Aorta (tissue), 5 donors: ENCODE results near the gene NAIF1. TPM values are rescaled to one million over a fixed set of nuclear protein-coding genes. Genes with fewer than 3 reads are reported as not detected.

Experiments used
- ATAC-seq: fragments of 200-7000 bp; cut with Tn5 transposase; one replicate; pipeline ENCODE4 v1.9.1; 2022; ENCODE audit warnings: moderate library complexity; ENCODE audit not compliant: low FRiP score
- DNase-seq, 2 donors: peaks; one replicate each; pipeline ENCODE4 v3.0.0-alpha.2; 2020
- H3K27ac ChIP-seq, 2 donors: one replicate each; pipeline ENCODE4 v1.5.1; 2013; ENCODE audit warnings: low read length in 2 of 2, mild to moderate bottlenecking in 2 of 2, moderate library complexity in 2 of 2, control low read depth in 1 of 2, inconsistent platforms in 1 of 2, low read depth in 1 of 2
- H3K27me3 ChIP-seq, 2 donors: one replicate each; pipeline ENCODE4 v1.6.1; 2013; ENCODE audit warnings: control low read depth in 1 of 2, low read length in 1 of 2, mild to moderate bottlenecking in 1 of 2, moderate library complexity in 1 of 2; ENCODE audit not compliant: insufficient read depth in 2 of 2, control insufficient read depth in 1 of 2
- H3K36me3 ChIP-seq, 2 donors: one replicate each; pipeline ENCODE4 v1.6.1; 2013; ENCODE audit warnings: control low read depth in 1 of 2, low read length in 1 of 2, mild to moderate bottlenecking in 1 of 2; ENCODE audit not compliant: insufficient read depth in 2 of 2, control insufficient read depth in 1 of 2
- H3K4me1 ChIP-seq, 2 donors: one replicate each; pipeline ENCODE4 v1.6.1; 2013; ENCODE audit warnings: low read length in 2 of 2, control low read depth in 1 of 2, mild to moderate bottlenecking in 1 of 2, moderate library complexity in 1 of 2; ENCODE audit not compliant: insufficient read depth in 2 of 2, control insufficient read depth in 1 of 2
- H3K4me3 ChIP-seq, 2 donors: one replicate each; pipeline ENCODE4 v1.5.1; 2013; ENCODE audit warnings: low read length in 2 of 2, control low read depth in 1 of 2, mild to moderate bottlenecking in 1 of 2
- H3K9me3 ChIP-seq: one replicate; pipeline ENCODE4 v1.6.1; 2013; ENCODE audit warnings: mild to moderate bottlenecking, low read length; ENCODE audit not compliant: control insufficient read depth
- WGBS, 2 donors: extraction: QIAGEN DNeasy Blood & Tissue Kit; methylation state at CpG; one replicate each; pipeline ENCODE4 v1.1.7; 2013; 5-methylcytosine and 5-hydroxymethylcytosine counted together
- intact Hi-C, 2 donors: fragments of 100-400 bp; cut with DNase I; formaldehyde crosslinking; loops; one replicate each; pipeline versions ENCODE4 v1.14.2 to v1.15.0; 2022
- polyA plus RNA-seq, 2 donors: library from polyadenylated mRNA; stranded (reverse); fragments of 200-250 nt; gene quantifications; one replicate each; pipeline ENCODE4 v1.2.3, GENCODE V29; 2013
- total RNA-seq, 2 donors: library from RNA; stranded (reverse); fragmentation: NEBNext Ultra II Directional; extraction: Animal tissue kit (Norgen Biotek cat#: 25700); gene quantifications; one replicate each; pipeline ENCODE4 v1.2.1, GENCODE V29; 2021
- donor health status: healthy with polysubstance abuse.
- donor health status: Bipolar disorder and iron deficiency.
- donor health status: DM: no; HTN: no; CAD: no.
- donor health status: DM: no; HTN: no; CAD: no.
- donor health status: DM: yes; HTN: yes; CAD: no.

The NAIF1 gene
- total and polyA plus RNA-seq, 4 donors = 5.4 to 10.4 (median 8.0) TPM

DNA sequence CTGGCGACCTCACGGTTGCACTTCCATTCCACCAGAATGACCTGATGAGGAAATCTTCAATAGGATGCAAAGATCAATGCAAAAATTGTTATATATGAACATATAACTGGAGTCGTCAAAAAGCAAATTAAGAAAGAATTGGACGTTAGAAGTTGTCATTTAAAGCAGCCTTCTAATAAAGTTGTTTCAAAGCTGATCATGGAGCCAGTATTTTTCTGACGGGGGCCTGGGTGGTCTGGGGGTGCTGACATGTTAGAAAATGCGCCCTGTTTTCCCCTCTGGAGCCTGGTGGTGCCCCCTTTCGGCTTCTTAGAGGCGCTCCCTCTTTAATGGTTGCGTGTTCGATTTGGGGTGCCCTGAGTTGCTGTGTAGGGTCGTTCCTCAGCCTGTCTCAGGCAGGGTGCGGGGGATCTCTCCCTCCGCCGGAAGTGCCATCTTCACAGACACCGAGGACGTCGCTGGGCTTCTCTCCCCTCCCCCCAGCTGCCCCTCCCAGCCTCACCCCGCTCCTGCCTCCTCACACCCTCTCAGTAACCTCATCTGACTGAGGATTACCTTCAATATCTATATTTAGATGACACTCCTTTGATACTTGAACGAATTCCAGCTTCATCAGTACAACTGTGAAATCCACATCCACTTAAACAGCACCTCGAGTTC is 42.1 kb upstream of the NAIF1 start:
- WGBS, 2 donors = 73% methylated on average over 20 of the region's 20 CpGs
- DNase-seq = peak; percentile 28 to 51
- intact Hi-C loops = no loop called here
- Histone ChIP-seq H3K9me3 (no peaks in the 10 kb centered on the region), H3K27me3 (no peaks in the 10 kb centered on the region), H3K4me1 (no peaks in the 10 kb centered on the region), H3K36me3 (peaks cover 0 to 14% of the 10 kb centered on the region in 2 donors), H3K4me3 (no peak overlapping the region), H3K27ac (no peak overlapping the region)
- no peak for ATAC-seq

DNA sequence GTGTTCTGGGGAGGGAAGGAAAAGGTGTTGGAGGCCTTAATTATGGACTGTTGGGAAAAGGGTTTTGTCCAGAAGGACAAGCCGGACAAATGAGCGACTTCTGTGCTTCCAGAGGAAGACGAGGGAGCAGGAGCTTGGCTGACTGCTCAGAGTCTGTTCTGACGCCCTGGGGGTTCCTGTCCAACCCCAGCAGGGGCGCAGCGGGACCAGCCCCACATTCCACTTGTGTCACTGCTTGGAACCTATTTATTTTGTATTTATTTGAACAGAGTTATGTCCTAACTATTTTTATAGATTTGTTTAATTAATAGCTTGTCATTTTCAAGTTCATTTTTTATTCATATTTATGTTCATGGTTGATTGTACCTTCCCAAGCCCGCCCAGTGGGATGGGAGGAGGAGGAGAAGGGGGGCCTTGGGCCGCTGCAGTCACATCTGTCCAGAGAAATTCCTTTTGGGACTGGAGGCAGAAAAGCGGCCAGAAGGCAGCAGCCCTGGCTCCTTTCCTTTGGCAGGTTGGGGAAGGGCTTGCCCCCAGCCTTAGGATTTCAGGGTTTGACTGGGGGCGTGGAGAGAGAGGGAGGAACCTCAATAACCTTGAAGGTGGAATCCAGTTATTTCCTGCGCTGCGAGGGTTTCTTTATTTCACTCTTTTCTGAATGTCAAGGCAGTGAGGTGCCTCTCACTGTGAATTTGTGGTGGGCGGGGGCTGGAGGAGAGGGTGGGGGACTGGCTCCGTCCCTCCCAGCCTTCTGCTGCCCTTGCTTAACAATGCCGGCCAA is 41.3 kb upstream of the NAIF1 start:
- H3K36me3 ChIP-seq = peaks cover 0 to 14% of the 10 kb centered on the region in 2 donors
- no peaks in the 10 kb centered on the region for H3K9me3 ChIP-seq
- 76 to 78% methylated on average over 15 of the region's 15 CpGs for WGBS, 2 donors
- DNase-seq (peak in 1 of 2 donors; percentile 63), ATAC-seq (no peak)
- no peaks in the 10 kb centered on the region for H3K4me1 ChIP-seq
- intact Hi-C loops = no loop called here
- H3K27ac ChIP-seq = no peak overlapping the region
- no peaks in the 10 kb centered on the region for H3K27me3 ChIP-seq
- no peak overlapping the region for H3K4me3 ChIP-seq

DNA sequence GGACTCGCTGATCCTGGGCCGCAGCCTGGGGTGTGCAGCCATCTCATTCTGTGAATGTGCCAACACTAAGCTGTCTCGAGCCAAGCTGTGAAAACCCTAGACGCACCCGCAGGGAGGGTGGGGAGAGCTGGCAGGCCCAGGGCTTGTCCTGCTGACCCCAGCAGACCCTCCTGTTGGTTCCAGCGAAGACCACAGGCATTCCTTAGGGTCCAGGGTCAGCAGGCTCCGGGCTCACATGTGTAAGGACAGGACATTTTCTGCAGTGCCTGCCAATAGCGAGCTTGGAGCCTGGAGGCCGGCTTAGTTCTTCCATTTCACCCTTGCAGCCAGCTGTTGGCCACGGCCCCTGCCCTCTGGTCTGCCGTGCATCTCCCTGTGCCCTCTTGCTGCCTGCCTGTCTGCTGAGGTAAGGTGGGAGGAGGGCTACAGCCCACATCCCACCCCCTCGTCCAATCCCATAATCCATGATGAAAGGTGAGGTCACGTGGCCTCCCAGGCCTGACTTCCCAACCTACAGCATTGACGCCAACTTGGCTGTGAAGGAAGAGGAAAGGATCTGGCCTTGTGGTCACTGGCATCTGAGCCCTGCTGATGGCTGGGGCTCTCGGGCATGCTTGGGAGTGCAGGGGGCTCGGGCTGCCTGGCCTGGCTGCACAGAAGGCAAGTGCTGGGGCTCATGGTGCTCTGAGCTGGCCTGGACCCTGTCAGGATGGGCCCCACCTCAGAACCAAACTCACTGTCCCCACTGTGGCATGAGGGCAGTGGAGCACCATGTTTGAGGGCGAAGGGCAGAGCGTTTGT is 40.5 kb upstream of the NAIF1 start:
- Histone ChIP-seq H3K36me3 (peaks cover 0 to 14% of the 10 kb centered on the region in 2 donors), H3K27me3 (no peaks in the 10 kb centered on the region), H3K4me3 (no peak overlapping the region), H3K4me1 (no peaks in the 10 kb centered on the region), H3K27ac (no peak overlapping the region), H3K9me3 (no peaks in the 10 kb centered on the region)
- DNase-seq = peak in 1 of 2 donors; percentile 72
- WGBS, 2 donors = 67 to 73% methylated on average over 18 of the region's 18 CpGs
- ATAC-seq = no peak
- intact Hi-C loops = no loop called here

DNA sequence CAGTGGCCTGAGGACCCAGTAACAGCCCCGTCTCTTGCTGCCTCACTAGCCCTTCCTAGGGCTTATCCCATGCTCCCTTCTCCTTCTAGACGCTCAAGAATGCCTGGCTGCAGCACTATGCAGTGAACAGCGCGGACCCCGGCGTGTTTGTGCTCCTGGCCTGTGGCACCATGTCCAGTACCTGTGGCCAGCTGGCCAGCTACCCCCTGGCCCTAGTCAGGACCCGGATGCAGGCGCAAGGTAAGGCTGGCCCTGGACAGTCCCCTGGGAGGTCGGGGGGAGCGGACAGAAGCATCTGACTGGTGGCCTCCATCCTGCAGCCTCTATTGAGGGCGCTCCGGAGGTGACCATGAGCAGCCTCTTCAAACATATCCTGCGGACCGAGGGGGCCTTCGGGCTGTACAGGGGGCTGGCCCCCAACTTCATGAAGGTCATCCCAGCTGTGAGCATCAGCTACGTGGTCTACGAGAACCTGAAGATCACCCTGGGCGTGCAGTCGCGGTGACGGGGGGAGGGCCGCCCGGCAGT is 39.9 kb upstream of the NAIF1 start:
- 85 to 87% methylated on average over 23 of the region's 23 CpGs for whole genome bisulfite sequencing, 2 donors
- Histone ChIP-seq H3K27ac (no peak overlapping the region), H3K4me1 (no peaks in the 10 kb centered on the region), H3K9me3 (no peaks in the 10 kb centered on the region), H3K4me3 (no peak overlapping the region), H3K27me3 (no peaks in the 10 kb centered on the region), H3K36me3 (peaks cover 0 to 16% of the 10 kb centered on the region in 2 donors)
- DNase-seq (peak in 1 of 2 donors; percentile 59), ATAC-seq (no peak)
- intact Hi-C loops = no loop called here

DNA sequence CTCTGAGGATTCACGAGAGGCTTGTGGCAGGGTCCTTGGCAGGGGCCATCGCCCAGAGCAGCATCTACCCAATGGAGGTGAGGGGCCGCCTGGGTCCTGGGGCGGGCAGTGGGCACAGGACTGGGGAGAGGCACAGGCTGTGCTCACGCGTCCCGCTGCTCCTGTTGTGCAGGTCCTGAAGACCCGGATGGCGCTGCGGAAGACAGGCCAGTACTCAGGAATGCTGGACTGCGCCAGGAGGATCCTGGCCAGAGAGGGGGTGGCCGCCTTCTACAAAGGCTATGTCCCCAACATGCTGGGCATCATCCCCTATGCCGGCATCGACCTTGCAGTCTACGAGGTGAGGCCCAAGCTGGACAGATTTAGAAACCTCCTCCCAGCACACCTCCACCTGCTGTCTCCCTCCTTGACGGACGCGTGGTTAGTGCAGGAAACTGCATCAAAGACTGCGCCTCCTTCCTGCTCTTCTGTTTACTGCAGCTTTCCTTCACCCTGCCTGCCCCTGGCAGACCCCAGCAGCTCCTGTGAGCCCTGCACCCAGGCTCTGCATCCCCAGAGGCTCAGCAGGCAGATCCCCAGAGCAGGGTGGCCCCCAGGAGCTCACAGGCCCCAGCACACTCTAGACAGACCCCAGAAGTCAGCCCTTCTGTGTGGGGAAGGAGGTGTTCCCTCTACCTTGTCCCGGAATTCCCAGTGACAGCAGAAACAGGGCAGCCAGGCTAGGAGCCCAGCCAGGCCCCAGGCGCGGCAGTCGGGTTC is 39.2 kb upstream of the NAIF1 start:
- Histone ChIP-seq H3K9me3 (no peaks in the 10 kb centered on the region), H3K27ac (no peak overlapping the region), H3K36me3 (peaks cover 0 to 16% of the 10 kb centered on the region in 2 donors), H3K4me1 (no peaks in the 10 kb centered on the region), H3K4me3 (no peak overlapping the region), H3K27me3 (no peaks in the 10 kb centered on the region)
- DNase-seq (peak in 1 of 2 donors; percentile 71), ATAC-seq (no peak)
- intact Hi-C loops = no loop called here
- WGBS, 2 donors = 89 to 91% methylated on average over 23 of the region's 23 CpGs

DNA sequence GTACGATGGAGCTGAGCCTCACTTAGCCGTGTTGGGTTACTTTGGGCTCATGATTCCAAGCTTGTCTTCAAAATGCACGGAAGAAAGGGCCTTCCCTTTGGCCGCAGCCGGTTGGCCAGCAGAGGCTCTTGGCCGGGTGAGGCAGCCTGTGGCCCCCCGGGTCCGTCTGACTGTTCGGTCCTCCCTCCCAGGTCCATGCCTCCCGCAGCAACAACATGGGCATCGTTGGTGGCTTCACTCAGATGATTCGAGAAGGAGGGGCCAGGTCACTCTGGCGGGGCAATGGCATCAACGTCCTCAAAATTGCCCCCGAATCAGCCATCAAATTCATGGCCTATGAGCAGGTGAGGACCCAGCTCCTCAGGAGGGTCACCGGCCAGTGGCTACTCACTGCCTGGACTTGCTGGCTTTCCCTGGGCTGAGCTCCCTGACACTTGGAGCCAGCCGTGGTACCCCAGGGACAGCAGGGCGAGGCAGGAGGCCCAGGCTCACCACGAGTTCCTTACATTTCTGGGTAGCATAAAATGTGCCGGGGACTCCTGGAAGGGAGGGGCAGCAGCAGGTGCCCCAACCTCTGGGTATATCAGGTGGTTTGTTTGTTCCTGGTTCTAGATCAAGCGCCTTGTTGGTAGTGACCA is 38.5 kb upstream of the NAIF1 start:
- peak in 1 of 2 donors; percentile 57 for DNase-seq
- intact Hi-C loops = no loop called here
- no peak overlapping the region for H3K4me3 ChIP-seq
- no peaks in the 10 kb centered on the region for H3K4me1 ChIP-seq
- no peaks in the 10 kb centered on the region for H3K9me3 ChIP-seq
- ATAC-seq = no peak
- H3K27me3 ChIP-seq = no peaks in the 10 kb centered on the region
- WGBS, 2 donors = 86% methylated on average over 21 of the region's 21 CpGs
- peaks cover 0 to 16% of the 10 kb centered on the region in 2 donors for H3K36me3 ChIP-seq
- H3K27ac ChIP-seq = no peak overlapping the region

DNA sequence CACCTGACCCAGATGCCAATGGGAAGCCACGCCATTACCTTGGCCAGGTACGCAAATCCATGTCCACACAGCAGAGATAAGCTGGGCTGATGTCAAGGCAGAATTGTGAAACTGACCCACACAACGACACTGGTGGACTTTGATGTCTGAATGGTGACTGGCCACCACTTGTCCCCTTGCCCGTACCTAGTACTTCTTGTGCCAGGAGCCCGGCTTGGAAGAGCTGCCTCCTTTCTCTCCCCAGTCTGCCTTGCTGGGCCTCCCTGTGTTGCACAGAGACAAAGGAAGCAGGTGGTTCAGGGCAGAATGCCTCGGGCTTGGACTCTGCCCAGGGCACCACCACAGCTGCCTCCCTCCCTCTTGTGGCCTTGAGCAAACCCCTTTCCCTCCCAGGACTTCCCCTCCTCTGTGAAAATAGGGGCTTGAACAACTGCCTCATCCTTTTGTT is 37.1 kb upstream of the NAIF1 start:
- Histone ChIP-seq H3K36me3 (peaks cover 0 to 16% of the 10 kb centered on the region in 2 donors), H3K27me3 (no peaks in the 10 kb centered on the region), H3K4me3 (no peak overlapping the region), H3K9me3 (no peaks in the 10 kb centered on the region), H3K4me1 (no peaks in the 10 kb centered on the region), H3K27ac (no peak overlapping the region)
- peak in 1 of 2 donors; percentile 67 for DNase-seq
- intact Hi-C loops = loop anchor here in 1 of 2 donors (5.0 kb wide), 1 partner anchor 42 kb away; no protein-coding TSS in a partner anchor
- no peak for ATAC-seq
- WGBS, 2 donors = 75 to 77% methylated on average over 6 of the region's 6 CpGs
